ENCODE results near the gene PTBP3. TPM values are rescaled to one million over a fixed set of nuclear protein-coding genes. Genes with fewer than 3 reads are reported as not detected.
"Not testable (repeated sequence)": the region's sequence is repeated elsewhere in the genome, so short reads cannot be mapped to it uniquely, and the experiment has no call there.

PTBP3 gene
- total and polyA plus RNA-seq, 9 donors, result 9.4 to 40.2 (median 32.2) TPM

GRCh38 chr9:112274600-112274999 is 58.8 kb downstream of the PTBP3 start:
- TF ChIP-seq, protein P1, sequence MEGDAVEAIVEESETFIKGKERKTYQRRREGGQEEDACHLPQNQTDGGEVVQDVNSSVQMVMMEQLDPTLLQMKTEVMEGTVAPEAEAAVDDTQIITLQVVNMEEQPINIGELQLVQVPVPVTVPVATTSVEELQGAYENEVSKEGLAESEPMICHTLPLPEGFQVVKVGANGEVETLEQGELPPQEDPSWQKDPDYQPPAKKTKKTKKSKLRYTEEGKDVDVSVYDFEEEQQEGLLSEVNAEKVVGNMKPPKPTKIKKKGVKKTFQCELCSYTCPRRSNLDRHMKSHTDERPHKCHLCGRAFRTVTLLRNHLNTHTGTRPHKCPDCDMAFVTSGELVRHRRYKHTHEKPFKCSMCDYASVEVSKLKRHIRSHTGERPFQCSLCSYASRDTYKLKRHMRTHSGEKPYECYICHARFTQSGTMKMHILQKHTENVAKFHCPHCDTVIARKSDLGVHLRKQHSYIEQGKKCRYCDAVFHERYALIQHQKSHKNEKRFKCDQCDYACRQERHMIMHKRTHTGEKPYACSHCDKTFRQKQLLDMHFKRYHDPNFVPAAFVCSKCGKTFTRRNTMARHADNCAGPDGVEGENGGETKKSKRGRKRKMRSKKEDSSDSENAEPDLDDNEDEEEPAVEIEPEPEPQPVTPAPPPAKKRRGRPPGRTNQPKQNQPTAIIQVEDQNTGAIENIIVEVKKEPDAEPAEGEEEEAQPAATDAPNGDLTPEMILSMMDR (IDR thresholded peaks at IDR 0.05), result no peak
- TF ChIP-seq POLR2A (IDR thresholded peaks at IDR 0.05) (no peak), EP300 (IDR thresholded peaks at IDR 0.05) (no peak)
- 97 to 100% (median 100%) methylated on average over 1 of the region's 1 CpG for whole genome bisulfite sequencing, 3 donors
- H3K9me3 ChIP-seq, result no peaks in the 10 kb centered on the region
- intact Hi-C loops (cut with DNase I), result no loop called here
- no peak for DNase-seq
- peaks cover 2% of the 10 kb centered on the region for H3K4me1 ChIP-seq (ENCODE audit: insufficient read depth)
- H3K27ac ChIP-seq, result no peak overlapping the region
- H3K27me3 ChIP-seq, result no peaks in the 10 kb centered on the region
- no peak overlapping the region for H3K4me3 ChIP-seq
- no peaks in the 10 kb centered on the region for H3K36me3 ChIP-seq

DNA sequence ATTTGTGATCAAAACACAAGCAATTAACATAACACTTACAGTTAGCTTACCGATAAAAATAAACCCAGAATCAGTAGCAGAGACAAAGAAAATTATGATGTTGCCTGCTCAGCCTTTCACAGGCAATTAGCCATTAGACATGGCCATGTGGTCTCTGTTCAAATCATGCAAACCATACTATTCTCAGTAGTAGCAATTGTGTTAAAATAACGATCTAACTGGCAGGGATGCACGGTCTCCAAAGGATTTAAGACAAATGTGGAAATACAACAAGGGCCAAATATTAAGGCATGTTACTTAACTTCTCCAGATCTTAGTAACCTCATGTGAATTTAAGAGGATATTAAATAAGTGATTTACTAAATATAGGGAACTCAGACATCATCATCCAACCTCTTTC is 59.5 kb downstream of the PTBP3 start:
- intact Hi-C loops (cut with DNase I), result no loop called here
- TF ChIP-seq, protein P1 (IDR thresholded peaks at IDR 0.05), result no peak
- TF ChIP-seq EP300 (IDR thresholded peaks at IDR 0.05), result no peak
- TF ChIP-seq POLR2A (IDR thresholded peaks at IDR 0.05), result no peak
- WGBS, 3 donors, result 71 to 82% (median 80%) methylated on average over 3 of the region's 3 CpGs

DNA sequence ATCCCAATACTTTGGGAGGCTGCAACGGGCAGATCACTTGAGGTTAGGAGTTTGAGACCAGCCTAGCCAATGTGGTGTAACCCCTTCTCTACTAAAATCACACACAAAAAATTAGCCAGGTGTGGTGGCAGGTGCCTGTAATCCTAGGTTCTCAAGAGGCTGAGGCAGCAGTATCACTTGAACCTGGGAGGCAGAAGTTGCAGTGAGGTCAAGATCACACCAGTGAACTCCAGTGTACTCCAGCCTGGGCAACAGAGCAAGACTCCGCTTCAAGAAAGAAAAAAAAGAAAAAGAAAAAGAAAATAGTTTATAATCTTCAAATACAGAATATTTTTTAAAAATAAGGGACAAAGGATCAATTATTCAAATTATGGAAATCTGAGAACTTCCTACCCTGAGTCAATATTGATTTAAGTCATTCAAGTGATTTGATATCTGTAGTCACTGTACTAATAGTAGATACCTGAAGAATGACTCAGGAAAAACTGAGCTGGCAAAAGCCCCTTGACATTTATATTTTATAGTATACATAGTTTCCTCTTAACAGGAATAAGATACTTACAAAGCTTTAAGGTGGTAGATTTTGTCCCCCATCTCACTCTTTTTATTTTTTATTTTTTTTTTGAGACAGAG is 61.8 kb downstream of the PTBP3 start:
- no peak overlapping the region for H3K27ac ChIP-seq
- H3K36me3 ChIP-seq, result no peaks in the 10 kb centered on the region
- H3K4me1 ChIP-seq (ENCODE audit: insufficient read depth), result no peaks in the 10 kb centered on the region
- 89 to 96% (median 95%) methylated on average over 2 of the region's 2 CpGs for WGBS, 3 donors
- H3K4me3 ChIP-seq, result no peak overlapping the region
- TF ChIP-seq, protein P1 (IDR thresholded peaks at IDR 0.05), result no peak
- no peak for TF ChIP-seq POLR2A (IDR thresholded peaks at IDR 0.05)
- TF ChIP-seq EP300 (IDR thresholded peaks at IDR 0.05), result no peak
- no peak for DNase-seq
- intact Hi-C loops (cut with DNase I), result no loop called here
- H3K27me3 ChIP-seq, result no peaks in the 10 kb centered on the region
- H3K9me3 ChIP-seq, result no peaks in the 10 kb centered on the region

More for the DNA sequence above, 59.5 kb downstream of the PTBP3 start:
- H3K27me3 ChIP-seq, result no peaks in the 10 kb centered on the region
- H3K36me3 ChIP-seq, result no peaks in the 10 kb centered on the region
- H3K4me1 ChIP-seq (ENCODE audit: insufficient read depth), result peaks cover 2% of the 10 kb centered on the region
- no peak for DNase-seq
- no peaks in the 10 kb centered on the region for H3K9me3 ChIP-seq
- H3K4me3 ChIP-seq, result no peak overlapping the region
- H3K27ac ChIP-seq, result no peak overlapping the region

GRCh38 chr9:112268413-112268812 is 65.0 kb downstream of the PTBP3 start:
- no peaks in the 10 kb centered on the region for H3K4me1 ChIP-seq (ENCODE audit: insufficient read depth)
- DNase-seq, result no peak
- no peak overlapping the region for H3K27ac ChIP-seq
- 91 to 94% (median 91%) methylated on average over 5 of the region's 5 CpGs for WGBS, 3 donors
- H3K9me3 ChIP-seq, result no peaks in the 10 kb centered on the region
- H3K36me3 ChIP-seq, result no peaks in the 10 kb centered on the region
- intact Hi-C loops (cut with DNase I), result no loop called here
- no peaks in the 10 kb centered on the region for H3K27me3 ChIP-seq
- TF ChIP-seq EP300 (IDR thresholded peaks at IDR 0.05) (no peak), POLR2A (IDR thresholded peaks at IDR 0.05) (no peak)
- TF ChIP-seq, protein P1 (IDR thresholded peaks at IDR 0.05), result no peak
- H3K4me3 ChIP-seq, result no peak overlapping the region

- 96 to 99% (median 97%) methylated on average over 16 of the region's 16 CpGs for WGBS, 3 donors
- H3K36me3 ChIP-seq; H3K27me3 ChIP-seq; intact Hi-C loops (cut with DNase I); H3K4me3 ChIP-seq; H3K9me3 ChIP-seq; H3K27ac ChIP-seq; H3K4me1 ChIP-seq (ENCODE audit: insufficient read depth); DNase-seq: not testable (repeated sequence)
Measured at GRCh38 chr9:112267086-112267485, 66.3 kb downstream of the PTBP3 start.

All from ovary (tissue), 9 donors.